ENCODE results near the gene TOE1.

TOE1 gene

DNA sequence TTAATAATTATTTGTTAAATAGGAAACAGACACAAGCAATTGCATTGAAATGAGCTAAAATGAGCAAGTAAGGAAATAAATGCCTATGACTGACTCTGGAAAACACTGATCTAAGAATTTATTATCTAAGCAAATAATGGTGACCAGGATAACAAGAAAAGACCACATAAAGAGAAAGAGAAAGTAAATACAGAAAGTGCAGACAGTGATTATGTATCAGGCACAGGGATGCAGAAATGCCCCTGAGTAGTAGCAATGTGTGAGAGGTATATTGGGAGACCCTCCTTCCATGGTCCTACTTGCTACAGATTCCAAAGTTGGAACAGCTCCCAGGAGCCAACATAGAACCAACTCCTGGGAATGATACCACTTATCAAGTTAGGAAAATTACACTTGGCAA lies 33.6 kb downstream of the TOE1 start:
- no peak overlapping the region for H3K4me3 ChIP-seq (replicated peaks; ENCODE audit: insufficient read depth, low read length)
- no peaks in the 10 kb centered on the region for H3K27me3 ChIP-seq (ENCODE audit: insufficient read depth, poor library complexity, severe bottlenecking)
- no peak for DNase-seq (ENCODE audit: low read depth in 1 of 2, low spot score in 1 of 2)
- no peak for TF ChIP-seq GABPA (IDR thresholded peaks at IDR 0.05; ENCODE audit: low read depth)
- TF ChIP-seq, protein P1, sequence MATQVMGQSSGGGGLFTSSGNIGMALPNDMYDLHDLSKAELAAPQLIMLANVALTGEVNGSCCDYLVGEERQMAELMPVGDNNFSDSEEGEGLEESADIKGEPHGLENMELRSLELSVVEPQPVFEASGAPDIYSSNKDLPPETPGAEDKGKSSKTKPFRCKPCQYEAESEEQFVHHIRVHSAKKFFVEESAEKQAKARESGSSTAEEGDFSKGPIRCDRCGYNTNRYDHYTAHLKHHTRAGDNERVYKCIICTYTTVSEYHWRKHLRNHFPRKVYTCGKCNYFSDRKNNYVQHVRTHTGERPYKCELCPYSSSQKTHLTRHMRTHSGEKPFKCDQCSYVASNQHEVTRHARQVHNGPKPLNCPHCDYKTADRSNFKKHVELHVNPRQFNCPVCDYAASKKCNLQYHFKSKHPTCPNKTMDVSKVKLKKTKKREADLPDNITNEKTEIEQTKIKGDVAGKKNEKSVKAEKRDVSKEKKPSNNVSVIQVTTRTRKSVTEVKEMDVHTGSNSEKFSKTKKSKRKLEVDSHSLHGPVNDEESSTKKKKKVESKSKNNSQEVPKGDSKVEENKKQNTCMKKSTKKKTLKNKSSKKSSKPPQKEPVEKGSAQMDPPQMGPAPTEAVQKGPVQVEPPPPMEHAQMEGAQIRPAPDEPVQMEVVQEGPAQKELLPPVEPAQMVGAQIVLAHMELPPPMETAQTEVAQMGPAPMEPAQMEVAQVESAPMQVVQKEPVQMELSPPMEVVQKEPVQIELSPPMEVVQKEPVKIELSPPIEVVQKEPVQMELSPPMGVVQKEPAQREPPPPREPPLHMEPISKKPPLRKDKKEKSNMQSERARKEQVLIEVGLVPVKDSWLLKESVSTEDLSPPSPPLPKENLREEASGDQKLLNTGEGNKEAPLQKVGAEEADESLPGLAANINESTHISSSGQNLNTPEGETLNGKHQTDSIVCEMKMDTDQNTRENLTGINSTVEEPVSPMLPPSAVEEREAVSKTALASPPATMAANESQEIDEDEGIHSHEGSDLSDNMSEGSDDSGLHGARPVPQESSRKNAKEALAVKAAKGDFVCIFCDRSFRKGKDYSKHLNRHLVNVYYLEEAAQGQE (IDR thresholded peaks at IDR 0.05; ENCODE audit: insufficient replicate concordance, low read depth), result no peak
- TF ChIP-seq, protein P2, sequence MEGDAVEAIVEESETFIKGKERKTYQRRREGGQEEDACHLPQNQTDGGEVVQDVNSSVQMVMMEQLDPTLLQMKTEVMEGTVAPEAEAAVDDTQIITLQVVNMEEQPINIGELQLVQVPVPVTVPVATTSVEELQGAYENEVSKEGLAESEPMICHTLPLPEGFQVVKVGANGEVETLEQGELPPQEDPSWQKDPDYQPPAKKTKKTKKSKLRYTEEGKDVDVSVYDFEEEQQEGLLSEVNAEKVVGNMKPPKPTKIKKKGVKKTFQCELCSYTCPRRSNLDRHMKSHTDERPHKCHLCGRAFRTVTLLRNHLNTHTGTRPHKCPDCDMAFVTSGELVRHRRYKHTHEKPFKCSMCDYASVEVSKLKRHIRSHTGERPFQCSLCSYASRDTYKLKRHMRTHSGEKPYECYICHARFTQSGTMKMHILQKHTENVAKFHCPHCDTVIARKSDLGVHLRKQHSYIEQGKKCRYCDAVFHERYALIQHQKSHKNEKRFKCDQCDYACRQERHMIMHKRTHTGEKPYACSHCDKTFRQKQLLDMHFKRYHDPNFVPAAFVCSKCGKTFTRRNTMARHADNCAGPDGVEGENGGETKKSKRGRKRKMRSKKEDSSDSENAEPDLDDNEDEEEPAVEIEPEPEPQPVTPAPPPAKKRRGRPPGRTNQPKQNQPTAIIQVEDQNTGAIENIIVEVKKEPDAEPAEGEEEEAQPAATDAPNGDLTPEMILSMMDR (IDR thresholded peaks at IDR 0.05; ENCODE audit: insufficient read depth, low read length), result no peak
- no peak for TF ChIP-seq SPI1 (IDR thresholded peaks at IDR 0.05; ENCODE audit: borderline replicate concordance, low read depth)
- TF ChIP-seq POLR2AphosphoS5 (IDR thresholded peaks at IDR 0.05; ENCODE audit: low read depth), result no peak
- H3K27ac ChIP-seq (replicated peaks), result no peak overlapping the region

DNA sequence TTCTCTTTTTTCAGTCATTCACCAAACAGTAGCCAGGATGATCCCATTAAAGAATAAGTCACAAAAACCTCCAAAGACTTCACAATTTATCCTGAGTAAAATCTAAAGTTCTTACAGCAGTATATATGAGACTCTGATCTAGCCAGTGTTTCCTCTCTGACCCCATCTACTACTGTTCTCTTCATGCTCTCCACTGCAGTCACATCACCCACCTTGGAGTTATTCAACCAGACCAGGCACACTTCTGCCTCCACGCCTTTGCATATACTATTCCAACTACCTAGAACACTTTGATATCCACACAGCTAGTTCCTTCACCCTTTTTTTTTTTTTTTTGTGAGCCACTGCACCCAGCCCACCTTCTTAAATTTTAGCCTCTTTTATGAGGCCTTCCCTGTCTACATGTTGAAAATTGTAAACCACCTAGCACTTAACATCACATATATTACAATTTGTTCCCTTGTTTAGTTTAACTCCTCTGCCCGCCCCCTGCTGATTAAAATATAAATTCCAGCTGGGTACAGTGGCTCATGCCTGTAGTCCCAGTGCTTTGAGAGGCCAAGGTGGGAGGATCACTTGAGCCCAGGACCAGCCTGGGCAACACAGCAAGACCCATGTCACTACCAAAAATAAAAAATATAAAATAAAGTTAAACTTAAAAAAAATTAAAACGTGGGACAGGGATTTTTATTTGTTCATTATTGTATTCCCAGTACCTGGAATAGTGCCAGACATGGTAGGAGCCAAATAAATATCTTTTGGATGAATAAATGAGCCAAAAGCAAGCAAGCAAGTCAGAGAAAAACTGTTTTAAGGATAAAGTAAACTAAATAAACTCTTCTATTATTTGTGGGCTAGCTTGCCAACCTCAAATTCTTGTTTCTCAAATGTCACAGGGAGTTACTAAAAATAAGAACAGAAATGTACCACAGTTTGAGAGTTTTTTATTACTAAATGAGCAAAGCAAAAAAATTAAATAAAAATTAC lies 35.4 kb downstream of the TOE1 start:
- DNase-seq (ENCODE audit: low read depth in 1 of 2, low spot score in 1 of 2), result no peak
- Histone ChIP-seq H3K27me3 (ENCODE audit: insufficient read depth, poor library complexity, severe bottlenecking) (no peaks in the 10 kb centered on the region), H3K27ac (replicated peaks) (no peak overlapping the region), H3K4me3 (replicated peaks; ENCODE audit: insufficient read depth, low read length) (no peak overlapping the region)
- TF ChIP-seq SPI1 (IDR thresholded peaks at IDR 0.05; ENCODE audit: borderline replicate concordance, low read depth) (no peak), POLR2AphosphoS5 (IDR thresholded peaks at IDR 0.05; ENCODE audit: low read depth) (no peak), GABPA (IDR thresholded peaks at IDR 0.05; ENCODE audit: low read depth) (no peak)
- TF ChIP-seq, protein P1 (IDR thresholded peaks at IDR 0.05; ENCODE audit: insufficient replicate concordance, low read depth), result no peak
- TF ChIP-seq, protein P2 (IDR thresholded peaks at IDR 0.05; ENCODE audit: insufficient read depth, low read length), result no peak

DNA sequence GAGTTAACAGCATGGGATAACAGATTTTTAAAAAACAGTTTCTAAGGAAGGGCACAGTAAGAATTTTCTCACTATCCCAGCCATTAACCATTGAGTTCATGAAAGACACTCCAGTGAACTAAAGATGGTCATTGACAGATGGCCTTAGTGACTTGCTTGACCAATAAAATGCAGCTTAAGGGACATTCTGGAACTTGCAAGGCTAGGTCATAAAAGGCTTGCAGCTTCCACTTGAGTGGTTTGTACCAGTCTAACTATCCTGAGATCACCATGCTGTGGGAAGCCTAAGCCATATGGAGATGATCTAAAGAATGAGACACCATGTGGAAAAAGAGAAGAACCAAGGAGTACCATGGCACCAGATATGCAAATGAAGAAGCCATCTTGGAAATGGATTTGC lies 38.2 kb downstream of the TOE1 start:
- Histone ChIP-seq H3K4me3 (replicated peaks; ENCODE audit: insufficient read depth, low read length) (no peak overlapping the region), H3K27ac (replicated peaks) (no peak overlapping the region), H3K27me3 (ENCODE audit: insufficient read depth, poor library complexity, severe bottlenecking) (no peaks in the 10 kb centered on the region)
- TF ChIP-seq, protein P2 (IDR thresholded peaks at IDR 0.05; ENCODE audit: insufficient read depth, low read length), result no peak
- TF ChIP-seq GABPA (IDR thresholded peaks at IDR 0.05; ENCODE audit: low read depth) (no peak), POLR2AphosphoS5 (IDR thresholded peaks at IDR 0.05; ENCODE audit: low read depth) (no peak), SPI1 (IDR thresholded peaks at IDR 0.05; ENCODE audit: borderline replicate concordance, low read depth) (no peak)
- TF ChIP-seq, protein P1 (IDR thresholded peaks at IDR 0.05; ENCODE audit: insufficient replicate concordance, low read depth), result no peak
- no peak for DNase-seq (ENCODE audit: low read depth in 1 of 2, low spot score in 1 of 2)
